Activated CD4-positive, alpha-beta T cell treated with anti-CD3 and anti-CD28 coated beads, Interleukin-2, amount 50 U/mL, for 16 hours (primary cell): ENCODE measurements around the gene POLR1H.
A peak's percentile ranks its signal among the peaks of the same experiment; 100 is the strongest.

Experiments
- DNase-seq: peaks from one replicate; pipeline ENCODE4 v3.0.0-alpha.2; 2020

POLR1H gene

DNA sequence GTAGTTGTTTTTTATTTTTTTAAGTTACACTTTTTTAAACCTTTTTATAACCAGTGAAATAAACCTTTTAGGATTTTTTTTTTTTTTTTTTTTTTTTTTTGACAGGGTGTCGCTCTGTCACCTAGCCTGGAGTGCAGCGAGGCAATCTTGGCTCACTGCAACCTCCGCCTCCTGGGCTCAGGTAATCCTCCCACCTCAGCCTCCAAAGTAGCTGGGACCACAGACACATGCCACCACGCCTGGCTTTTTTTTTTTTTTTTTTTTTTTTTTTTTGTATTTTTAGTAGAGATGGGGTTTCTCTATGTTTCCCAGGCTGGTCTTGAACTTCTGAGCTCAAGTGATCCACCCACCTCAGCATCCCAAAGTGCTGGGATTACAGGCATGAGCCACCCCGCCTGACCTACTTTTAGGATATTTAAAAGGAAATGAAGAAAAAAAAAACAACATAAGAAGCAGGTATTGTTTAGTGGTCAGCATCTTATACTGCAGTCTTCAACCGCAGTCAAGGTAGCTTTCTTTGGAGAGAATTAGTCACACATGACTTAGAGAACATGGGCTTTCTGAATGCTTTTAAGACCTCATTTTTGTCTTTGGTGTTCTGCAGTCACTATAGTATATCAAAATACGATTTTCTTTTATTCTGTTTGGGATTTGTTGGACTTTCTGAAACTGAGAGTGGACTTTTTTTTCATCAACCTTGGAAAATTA is 1.6 kb downstream of the POLR1H start:
- DNase-seq, result peak; percentile 42

DNA sequence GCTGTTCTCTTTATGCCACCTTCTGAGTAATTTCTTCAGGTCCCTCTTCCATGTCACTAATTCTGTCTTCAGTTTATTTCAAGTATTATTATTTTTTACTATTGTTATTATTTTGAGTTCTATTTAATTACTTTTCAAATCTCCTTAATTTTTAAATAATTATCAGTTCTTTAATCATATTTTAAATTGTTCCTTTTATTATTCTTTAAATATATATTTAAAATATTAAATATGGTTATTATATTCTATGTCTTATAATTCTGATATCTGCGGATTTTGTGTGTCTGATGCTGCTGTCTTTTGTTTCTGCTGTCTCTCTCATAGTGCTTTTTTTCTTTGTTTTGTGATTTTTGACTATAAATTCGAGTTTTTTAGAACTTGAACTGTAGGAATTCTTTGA is 2.2 kb downstream of the POLR1H start:
- no peak for DNase-seq

DNA sequence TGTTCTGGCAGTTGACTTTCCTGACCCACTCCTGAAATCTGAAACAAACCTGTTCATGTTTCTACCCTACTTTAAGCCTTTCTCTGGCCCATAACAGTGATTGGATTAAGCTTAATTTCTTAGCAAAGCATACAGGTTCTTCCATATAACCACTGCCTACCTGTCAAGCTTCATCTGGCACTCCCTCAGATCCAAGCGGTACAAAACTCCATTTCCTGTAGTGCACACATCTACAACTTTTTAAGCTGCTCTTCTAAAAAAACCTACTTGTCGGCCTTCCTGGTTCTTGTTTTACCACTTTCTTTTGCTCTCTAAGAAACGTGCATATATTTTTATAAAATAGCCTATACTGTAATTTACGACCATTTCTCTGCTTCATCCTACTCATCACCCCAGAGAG is 5.0 kb downstream of the POLR1H start:
- no peak for DNase-seq

DNA sequence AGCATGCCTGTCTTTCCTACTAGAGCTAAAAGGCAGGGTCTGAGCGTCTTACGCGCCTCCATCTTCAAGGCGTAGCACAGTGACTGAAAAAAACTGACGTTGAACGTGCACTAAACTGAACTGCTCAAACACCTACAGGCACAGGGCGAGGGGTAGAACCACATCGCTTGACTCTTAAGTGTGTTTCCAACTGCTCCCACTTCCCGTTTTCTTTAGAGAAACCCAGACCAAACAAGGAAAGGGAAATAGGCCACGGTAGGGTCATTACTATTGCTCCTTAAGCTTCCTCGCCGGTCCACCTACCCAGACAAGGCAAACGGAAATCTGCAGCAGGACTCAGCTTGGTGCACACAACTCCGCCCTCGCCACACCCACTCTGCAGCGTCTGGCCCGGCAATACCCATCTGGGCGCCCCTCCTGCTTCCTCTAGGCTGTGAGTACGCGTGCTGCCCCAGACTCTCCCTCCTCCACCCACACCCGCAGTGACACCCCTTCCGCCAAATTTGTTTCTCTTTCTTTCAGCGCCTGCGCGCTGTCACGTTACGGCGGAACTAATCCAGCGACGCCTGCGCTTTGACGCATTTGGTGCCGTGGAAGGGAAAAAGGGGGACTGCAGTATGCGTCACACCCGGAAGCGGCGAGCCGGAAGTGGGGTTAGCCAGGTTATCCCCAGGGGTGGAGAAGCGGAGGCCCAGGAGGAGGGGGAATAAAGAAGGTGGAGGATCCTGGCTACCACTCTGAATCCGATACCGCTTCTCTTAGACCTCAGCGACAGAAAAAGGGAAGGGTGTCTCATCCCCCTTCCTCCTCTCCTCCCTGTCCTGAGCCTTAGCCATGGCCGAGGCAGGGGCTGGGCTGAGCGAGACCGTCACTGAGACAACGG is 5.8 kb downstream of the POLR1H start, which contains the start of gene PPP1R11:
Gene PPP1R11 (plus strand): TSS at position 622 of the 883 bp plus-strand sequence. CDS start 213 bp downstream, at position 835.
- peak; percentile 99 for DNase-seq

DNA sequence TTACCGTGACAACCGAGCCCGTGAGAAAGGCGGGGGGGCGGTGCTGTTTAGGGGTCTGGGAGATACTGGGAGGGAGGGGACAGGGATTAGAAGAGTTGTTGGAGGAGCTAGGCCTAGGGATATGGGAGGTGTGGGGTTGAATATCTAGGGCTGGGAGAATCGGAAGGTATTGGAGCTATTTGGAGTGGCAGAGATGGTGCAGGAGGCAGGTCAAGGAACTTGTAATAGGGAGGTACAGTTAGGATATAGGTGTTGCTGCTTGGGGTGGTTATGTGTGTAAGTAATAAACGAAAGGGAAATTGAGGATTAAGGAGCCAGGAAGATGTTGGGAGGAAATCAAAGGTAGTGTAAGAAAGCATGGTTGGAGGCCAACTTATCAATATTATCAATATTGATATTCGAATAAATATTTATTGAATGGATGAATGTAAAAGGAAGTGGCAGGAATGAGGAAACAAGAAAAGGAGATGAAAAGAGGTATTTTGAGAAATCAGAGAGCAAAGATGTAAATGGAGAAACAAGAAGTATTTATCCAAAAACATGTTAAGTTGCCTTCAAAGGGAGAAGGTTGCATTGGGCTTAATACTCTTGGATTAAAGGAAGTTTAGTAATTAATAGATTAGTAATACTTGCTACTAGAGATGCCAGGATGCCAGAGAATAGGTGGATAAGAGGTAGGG is 6.5 kb downstream of the POLR1H start:
- no peak for DNase-seq

DNA sequence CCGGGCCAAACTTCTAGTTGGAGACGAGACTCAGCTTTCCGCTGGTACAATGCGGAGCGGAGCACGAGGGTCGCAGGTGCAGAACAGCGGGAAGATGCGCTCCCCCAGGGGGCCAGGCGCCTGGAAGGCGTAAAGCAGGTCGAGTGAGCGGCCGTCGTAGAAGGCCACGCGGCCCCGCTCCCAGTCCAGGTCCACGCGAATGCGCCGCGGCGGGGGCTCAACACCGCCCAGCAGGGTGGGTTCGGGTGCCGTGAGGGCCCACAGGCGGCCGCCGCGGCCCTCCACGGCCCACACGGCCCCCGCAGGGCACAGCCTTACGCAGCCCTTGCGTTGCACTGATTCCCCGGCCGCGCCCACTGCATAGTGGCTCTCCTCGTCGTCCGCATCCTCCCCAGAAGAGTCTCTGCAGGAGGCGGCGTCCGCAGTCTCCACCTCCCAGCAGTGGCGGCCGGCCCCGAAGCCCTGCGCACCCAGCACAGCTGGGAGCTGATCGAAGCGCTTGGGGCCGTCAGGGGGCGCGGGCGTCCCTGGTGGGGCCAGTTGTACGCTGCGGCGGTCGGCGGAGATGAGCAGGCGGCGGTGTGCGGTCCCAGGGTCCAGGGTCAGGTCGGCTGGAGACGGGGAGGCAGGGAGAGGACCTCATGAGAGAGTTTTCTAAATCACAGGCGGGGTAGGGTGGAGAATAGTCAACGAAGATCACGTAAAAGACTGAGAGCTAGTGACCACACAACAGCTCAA is 10.2 kb downstream of the POLR1H start:
- no peak for DNase-seq

DNA sequence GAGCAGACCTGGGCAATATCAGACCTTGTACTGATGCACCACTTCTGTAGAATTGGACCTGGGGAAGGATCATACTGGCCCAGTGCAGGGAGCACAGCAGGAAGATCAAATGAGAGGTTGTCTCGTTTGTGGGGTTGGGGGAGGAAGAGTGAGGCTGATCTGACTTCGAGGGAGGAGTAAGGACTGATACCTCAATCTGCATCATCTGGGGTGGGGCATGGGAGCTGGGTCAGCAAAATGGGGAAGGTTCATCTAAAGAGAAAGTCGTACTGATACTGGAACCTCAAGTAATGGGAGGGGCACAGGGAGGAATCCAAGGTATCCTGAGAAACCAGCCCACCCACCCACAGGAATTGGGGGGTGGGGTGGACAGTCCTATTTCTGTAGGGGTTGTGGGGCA is 10.8 kb downstream of the POLR1H start:
- DNase-seq, result no peak

DNA sequence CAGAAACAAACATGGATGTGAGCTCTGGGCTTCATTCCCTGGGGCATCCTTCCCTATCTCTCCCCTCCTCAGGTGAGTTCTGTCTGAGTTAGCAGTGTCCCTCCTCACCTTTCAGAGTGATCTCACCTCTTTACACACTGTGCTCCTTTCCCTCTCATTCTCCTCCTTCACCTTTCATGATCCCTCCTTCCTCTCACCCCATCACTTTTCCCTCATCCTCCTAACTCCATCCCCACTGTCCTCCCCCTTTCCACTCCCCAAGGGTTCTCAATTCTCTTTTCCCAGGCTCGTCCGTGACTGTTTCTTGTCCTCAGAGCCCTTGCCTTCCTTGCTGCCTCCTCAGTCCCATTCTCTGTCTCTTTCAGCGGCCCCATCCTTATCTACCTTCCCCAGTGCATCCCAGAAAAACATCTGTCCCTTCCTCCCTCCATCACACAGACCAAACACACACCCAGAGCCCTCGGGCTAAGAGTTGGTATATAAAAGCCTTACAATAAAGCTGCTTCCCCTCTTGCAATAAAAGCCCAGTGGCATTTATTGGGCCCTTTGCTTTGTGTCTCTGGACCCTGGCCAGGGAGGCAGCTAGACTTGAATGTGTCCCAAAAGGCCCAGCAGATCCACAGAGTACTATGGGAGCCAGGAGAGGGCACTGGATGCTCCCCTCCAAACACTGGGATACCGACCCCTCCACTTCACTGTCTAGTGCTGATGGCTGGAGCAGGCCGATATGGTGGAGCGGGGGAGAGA is 12.6 kb downstream of the POLR1H start:
- no peak for DNase-seq

DNA sequence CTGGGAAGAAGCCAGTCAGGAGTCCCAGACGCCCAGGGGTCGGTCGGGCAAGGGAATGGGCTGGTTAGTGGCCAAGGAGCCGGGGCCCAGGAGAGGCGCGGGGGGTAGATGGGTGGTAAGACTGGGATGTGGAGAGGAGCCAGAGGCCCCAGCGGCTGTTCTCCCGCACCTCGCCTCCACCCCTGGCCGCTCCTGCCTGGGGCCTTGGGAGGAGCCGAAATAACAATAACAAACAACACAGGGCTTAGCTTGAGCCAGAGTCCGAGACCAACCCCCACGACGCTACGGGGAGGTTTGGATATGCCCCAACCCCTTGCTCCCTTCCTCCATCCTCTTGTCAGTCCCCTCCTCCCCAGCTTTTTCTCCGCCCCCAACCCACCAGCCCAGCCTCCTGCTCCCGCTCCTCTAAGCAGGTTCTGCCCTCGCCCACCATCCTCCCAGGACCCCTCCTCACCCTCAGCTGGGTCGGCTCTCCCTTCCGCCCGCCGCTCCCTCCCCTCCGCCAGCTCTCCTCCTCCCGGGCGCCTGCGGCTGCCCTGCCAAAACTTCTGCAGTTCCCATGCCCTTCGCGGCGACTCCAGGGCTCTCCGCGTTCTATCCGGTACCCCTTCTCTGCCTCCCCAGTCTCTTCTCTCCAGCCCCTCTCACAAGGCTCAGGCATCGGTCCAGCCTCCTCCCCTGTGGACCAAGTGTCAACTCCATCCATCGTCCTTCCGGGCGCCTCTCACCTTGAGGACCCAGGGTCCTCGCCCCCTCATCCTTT is 13.4 kb downstream of the POLR1H start:
- no peak for DNase-seq

DNA sequence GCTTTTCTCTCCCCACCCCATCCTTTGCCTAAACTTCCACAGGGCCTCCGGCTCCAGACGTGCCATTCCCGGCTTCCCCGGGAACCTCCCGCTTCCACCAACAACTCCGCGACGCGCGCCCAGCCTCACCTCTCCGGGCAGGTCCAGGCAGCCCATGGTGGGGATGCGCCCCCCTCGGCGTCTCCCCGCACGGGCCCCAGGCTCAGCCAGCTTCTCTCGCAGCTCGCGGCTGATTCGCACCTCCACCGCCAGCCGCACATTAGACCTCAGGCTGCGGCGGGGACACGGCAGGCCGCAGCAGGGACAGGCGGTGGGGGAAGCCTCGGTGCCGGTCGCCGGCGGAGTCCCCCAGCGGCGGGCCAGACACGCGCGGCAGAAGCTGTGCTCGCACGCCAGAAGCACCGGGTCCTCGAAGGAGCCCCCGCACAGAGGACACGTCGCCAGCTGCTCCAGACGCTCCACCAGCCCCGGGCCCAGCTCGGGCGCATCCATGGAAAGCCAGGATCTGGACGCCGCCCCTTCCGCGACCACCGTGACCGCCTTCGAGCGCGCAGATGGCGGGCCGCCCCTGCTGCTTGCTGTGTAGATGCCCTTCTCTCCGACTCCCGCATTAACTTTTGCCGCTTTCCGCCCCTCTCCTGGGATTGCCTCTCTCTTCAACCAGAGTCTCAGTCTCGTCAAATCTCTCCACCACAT is 14.2 kb downstream of the POLR1H start, which contains the start of gene RNF39:
Gene RNF39 (minus strand): TSS at position 676 of the 696 bp plus-strand sequence. CDS start 184 bp downstream, at position 492.
- DNase-seq, result no peak

DNA sequence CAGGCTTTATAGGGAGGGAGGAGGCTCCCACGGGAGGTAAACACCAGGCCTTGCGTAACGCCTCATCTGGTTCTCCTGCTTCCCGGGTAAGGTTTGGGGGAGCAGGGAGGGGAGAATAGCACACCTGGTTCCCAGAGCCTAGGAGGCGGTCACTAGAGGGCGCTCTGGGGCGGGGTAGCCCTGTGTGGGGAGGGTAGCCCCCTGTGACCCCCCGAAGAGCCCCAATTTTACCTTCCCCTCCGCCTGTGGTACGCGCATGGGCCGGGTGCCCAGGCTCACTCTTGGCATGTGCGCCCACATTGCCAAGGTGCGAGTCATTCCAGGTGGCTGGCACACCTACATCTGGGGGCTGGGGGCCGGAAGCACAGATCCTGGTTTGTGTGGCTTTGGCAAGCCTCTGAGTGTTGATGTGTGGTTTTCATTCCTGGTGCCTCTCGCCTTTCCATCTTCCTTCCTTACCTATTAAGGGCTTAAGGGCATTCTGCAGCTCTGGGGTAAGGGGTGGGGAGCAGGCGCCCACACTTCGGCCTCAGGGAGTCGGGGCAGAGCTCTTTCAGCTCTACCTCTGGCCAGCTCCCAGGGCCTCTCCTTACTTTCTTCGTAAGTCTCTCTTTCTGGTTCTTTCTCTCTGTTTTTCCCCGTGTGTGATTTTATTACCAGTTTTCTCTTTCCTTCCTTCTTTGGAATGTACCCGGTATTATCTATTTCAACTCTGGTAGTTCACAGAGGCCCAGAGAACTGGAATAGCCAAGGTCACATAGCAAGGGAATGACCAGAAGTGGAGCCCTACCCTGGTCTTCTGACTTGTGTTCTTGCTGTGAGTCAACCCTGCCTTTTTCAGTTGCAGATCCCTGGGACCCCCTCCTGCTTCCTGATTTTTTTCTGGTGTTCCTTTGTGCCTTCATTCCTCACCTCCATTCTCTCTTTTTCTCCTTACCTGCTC is 15.0 kb downstream of the POLR1H start:
- no peak for DNase-seq

DNA sequence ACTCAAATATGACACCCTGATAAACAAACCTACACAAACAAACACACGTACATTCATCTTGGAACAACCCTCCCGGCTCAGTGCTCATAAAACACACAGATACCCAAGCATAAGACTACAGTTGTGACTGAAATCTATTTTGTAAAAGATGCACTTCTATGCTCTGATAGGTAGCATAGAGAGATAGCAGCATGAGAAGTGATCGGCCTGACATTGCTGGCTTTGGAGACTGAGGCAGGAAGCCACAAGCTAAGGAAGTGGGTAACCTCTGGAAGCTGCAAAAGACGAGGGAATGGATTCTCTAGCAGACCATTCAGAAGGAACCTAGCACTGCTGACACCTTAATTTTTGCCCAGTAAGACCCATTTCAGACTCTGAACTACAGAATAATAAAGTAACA is 16.2 kb downstream of the POLR1H start:
- no peak for DNase-seq

DNA sequence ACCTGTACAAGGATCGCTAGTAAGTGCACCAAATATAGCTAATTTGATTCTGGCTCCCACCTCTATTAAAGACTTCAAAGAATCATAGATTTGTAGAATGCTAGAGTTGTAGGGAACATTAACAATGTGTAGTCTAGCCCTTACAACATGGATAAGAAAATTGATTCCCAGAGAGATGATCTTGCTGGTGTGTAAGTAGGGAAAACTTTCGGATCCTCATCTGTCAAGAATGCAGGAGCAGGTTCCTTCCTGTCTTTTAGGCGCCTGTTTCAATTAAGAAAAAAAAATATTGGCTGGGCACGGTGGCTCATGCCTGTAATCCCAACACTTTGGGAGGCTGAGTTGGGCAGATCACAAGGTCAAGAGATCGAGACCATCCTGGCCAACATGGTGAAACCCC is 26.8 kb downstream of the POLR1H start:
- no peak for DNase-seq

DNA sequence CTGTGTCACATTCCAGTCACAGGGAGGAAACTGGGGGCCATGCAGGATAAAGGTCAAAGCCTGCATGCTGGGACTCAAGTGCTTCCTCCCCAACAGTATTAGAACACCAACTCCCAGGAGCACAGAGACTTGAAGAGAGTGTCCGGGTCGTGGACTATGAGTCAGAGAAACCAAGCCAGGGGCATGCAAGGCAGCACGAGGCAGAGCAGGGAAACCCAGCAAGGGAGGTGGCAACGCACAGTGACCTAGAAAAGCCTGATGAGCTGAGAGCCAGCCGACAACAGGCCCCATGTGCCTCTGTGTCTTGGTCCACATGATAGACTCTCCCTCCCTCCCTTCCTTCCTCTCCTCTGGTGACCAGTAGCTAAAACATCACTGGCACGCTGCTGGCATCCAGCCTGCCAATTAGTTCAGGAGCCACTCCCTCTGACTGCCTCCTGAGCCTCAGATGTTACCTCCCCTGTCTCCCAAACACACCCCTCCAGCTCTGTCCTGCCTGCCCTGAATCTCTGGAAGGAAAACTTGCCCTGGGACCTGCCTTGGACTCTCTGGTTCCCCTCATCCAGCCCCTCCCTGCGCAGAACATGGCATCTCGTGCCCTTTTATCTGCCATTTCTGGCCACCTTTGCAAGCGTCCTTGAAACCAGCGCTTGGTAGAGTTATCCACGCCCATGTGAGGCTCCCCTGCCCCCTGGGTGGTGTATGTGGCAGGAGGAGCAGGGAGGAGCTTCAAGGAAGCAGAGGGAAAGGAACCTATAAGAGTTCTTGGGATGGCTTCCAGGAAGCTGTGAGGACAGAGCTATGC is 30.7 kb downstream of the POLR1H start:
- no peak for DNase-seq

DNA sequence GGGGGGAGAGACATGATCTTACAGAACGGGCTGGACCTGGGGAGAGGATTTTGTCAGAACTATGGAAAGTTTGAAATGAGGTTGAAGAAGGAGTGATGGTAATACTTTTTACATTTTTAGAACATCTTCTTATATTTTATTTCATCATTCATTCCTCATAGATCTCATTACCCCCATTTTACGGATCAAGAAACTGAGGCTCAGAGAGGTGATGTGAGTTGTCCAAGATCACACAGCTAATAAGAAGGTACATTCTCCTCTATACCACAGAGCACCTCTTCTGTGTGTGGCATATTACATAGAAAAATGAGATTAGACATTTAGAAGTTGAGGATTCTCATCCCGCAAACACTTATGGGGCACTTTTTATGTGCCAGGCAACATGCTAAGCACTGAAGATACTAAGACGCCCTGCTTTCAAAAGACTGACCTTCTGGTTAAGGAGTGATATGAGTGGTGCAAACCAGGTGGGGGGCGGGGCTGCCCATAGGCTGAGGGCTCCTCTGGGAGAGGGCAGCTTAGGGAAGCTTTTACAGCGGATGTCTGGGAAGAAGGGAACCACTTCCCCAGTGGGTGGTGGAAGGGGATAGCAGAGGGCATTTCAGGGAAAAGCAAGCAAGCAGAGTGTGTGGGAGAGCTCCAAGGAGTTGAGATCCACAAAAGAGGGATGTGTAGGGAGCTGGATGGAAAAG is 31.9 kb downstream of the POLR1H start:
- DNase-seq, result no peak

DNA sequence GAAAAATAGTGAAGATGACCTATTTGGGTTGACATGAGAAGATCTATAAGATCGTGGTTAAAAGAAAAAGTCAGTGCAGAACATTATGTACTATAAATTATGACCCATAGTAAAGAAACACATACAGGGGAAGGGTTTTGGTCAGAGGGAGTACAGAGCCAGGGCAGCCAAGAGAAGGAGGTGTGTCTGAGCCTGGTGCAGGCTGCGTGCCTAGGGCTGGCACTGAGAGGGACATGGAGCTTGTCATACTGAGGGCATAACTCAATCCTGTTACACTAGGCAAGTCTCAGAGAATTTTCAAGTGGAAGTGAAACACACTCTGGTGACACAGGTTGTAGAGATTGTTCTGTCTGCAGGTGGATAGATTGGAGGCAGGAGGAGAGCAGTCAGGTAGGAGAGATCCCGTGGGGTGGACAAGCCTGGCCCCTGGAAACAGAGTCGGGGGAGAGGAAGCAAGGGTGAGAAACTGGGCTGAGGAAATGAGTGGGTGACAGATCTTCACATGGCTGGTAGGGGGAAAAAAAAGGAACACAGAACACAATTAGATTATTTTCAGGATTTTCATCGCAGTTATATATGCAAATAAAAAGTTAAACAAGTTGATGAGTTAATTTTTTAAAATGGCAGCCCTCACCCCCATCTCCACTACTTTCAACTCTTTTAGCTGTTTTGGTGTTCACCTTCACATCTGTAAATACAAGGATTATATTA is 33.0 kb downstream of the POLR1H start:
- no peak for DNase-seq

DNA sequence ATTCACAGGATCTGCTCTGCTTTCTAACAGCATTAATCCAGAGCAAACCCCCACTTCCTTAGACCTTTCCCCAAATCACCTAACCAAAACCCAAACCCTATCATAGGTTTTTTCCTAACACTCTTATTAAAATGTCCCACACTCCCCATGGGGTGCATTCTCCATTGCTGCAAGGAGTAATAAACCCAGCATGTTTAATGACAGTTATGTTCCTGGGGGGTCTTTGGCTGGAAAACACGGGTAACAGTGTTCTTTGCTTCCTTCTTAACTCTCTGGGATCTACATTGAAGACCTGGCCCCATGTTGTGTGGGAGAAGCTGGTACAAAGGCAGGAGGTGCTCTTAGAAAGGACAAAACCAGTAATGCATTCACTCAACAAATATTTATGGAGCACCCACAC is 35.8 kb downstream of the POLR1H start:
- no peak for DNase-seq
